OCI-LY1 (cell line): ENCODE results near the gene STK32C.
"Not testable (repeated sequence)": the region's sequence is repeated elsewhere in the genome, so short reads cannot be mapped to it uniquely, and the experiment has no call there.

Experiments used
- EZH2 ChIP-seq: fragments of 200-600 bp; sonication (generic), shearing (Covaris generic); IDR thresholded peaks from 2 replicates; pipeline ENCODE4 v1.8.0; 2017; ENCODE audit warnings: borderline replicate concordance, mixed run types, mild to moderate bottlenecking, antibody characterized with exemption, low read length, moderate library complexity, mixed read lengths
- TF ChIP-seq, protein P1 (sequence below): fragments of 200-600 bp; sonication (generic), shearing (Covaris generic); IDR thresholded peaks from 2 replicates; pipeline ENCODE4 v1.5.1; 2017; ENCODE audit warnings: mild to moderate bottlenecking, antibody characterized with exemption, low read length, moderate library complexity, mixed read lengths

DNA sequence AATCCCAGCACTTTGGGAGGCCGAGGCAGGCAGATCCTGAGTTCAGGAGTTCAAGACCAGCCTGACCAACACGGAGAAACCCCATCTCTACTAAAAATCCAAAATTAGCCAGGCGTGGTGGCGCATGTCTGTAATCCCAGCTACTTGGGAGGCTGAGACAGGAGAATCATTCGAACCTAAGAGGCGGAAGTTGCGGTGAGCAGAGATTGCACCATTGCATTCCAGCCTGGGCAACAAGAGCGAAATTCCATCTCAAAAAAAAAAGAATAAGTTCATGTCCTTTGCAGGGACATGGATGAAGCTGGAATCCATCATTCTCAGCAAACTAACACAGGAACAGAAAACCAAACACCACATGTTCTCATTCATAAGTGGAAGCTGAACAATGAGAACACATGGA is 7.1 kb upstream of the STK32C start:
- TF ChIP-seq, protein P1, sequence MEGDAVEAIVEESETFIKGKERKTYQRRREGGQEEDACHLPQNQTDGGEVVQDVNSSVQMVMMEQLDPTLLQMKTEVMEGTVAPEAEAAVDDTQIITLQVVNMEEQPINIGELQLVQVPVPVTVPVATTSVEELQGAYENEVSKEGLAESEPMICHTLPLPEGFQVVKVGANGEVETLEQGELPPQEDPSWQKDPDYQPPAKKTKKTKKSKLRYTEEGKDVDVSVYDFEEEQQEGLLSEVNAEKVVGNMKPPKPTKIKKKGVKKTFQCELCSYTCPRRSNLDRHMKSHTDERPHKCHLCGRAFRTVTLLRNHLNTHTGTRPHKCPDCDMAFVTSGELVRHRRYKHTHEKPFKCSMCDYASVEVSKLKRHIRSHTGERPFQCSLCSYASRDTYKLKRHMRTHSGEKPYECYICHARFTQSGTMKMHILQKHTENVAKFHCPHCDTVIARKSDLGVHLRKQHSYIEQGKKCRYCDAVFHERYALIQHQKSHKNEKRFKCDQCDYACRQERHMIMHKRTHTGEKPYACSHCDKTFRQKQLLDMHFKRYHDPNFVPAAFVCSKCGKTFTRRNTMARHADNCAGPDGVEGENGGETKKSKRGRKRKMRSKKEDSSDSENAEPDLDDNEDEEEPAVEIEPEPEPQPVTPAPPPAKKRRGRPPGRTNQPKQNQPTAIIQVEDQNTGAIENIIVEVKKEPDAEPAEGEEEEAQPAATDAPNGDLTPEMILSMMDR, result not testable (repeated sequence)
- TF ChIP-seq EZH2, result not testable (repeated sequence)
